GM12878 (cell line): ENCODE measurements around the gene TMEM259. TPM values are rescaled to one million over a fixed set of nuclear protein-coding genes. Genes with fewer than 3 reads are reported as not detected.

Experiments
- CREM ChIP-seq: IDR thresholded peaks from 2 replicates; pipeline ENCODE4 v1.6.1; 2014; ENCODE audit warnings: antibody characterized with exemption, low read depth
- EP300 ChIP-seq, 2 experiments: fragments of 150-350 bp in 1 of 2; IDR thresholded peaks; 2 replicates each; pipeline ENCODE4 v1.6.1; 2011 to 2012; ENCODE audit warnings: low read depth in 2 of 2, low read length in 2 of 2, borderline replicate concordance in 1 of 2, improper control_type of control experiment in 1 of 2, inconsistent platforms in 1 of 2; ENCODE audit not compliant: control insufficient read depth in 1 of 2
- GATAD2B ChIP-seq: fragments of 450-650 bp; conservative IDR thresholded peaks from 2 replicates; pipeline ENCODE4 v1.6.1; 2017; ENCODE audit warnings: low read depth, mild to moderate bottlenecking, moderate library complexity
- JUND ChIP-seq: IDR thresholded peaks from 2 replicates; pipeline ENCODE4 v1.6.1; 2012; ENCODE audit warnings: low read depth, mild to moderate bottlenecking, low read length, improper control_type of control experiment, moderate library complexity
- KDM1A ChIP-seq: fragments of 200-600 bp; sonication (generic); IDR thresholded peaks from 2 replicates; pipeline ENCODE4 v1.6.1; 2016; ENCODE audit warnings: borderline replicate concordance
- MEF2B ChIP-seq: fragments of 450-650 bp; IDR thresholded peaks from 2 replicates; pipeline ENCODE4 v1.6.1; 2018; ENCODE audit warnings: mild to moderate bottlenecking, moderate library complexity; ENCODE audit not compliant: partially characterized antibody, poor library complexity, severe bottlenecking
- MTA2 ChIP-seq: fragments of 450-650 bp; IDR thresholded peaks from 2 replicates; pipeline ENCODE4 v1.6.1; 2016; ENCODE audit warnings: low read depth, mild to moderate bottlenecking, moderate library complexity
- MYC ChIP-seq: IDR thresholded peaks from 2 replicates; pipeline ENCODE4 v1.6.1; 2011; ENCODE audit warnings: mild to moderate bottlenecking, low read length, moderate library complexity, inconsistent platforms; ENCODE audit not compliant: insufficient read depth, insufficient replicate concordance, insufficient read length, severe bottlenecking
- NFYB ChIP-seq: IDR thresholded peaks from 2 replicates; pipeline ENCODE4 v1.6.1; 2011; ENCODE audit warnings: low read depth, mild to moderate bottlenecking, low read length, improper control_type of control experiment, moderate library complexity; ENCODE audit not compliant: insufficient read depth
- RCOR1 ChIP-seq: conservative IDR thresholded peaks from 2 replicates; pipeline ENCODE4 v1.6.1; 2012; ENCODE audit warnings: low read depth, low read length, improper control_type of control experiment
- SMC3 ChIP-seq: IDR thresholded peaks from 2 replicates; pipeline ENCODE4 v1.6.1; 2011; ENCODE audit warnings: low read length, improper control_type of control experiment, borderline replicate concordance
- SP1 ChIP-seq: IDR thresholded peaks from one replicate; pipeline ENCODE4 v1.6.1; 2011; ENCODE audit warnings: low read depth, low read length
- TAF1 ChIP-seq: IDR thresholded peaks from 2 replicates; pipeline ENCODE4 v1.6.1; 2011; ENCODE audit warnings: mild to moderate bottlenecking, low read depth, low read length, borderline replicate concordance
- ZNF207 ChIP-seq: fragments of 450-650 bp; IDR thresholded peaks from 2 replicates; pipeline ENCODE4 v1.6.1; 2014; ENCODE audit warnings: antibody characterized with exemption, mild to moderate bottlenecking, borderline replicate concordance
- ZNF622 ChIP-seq: fragments of 450-650 bp; IDR thresholded peaks from 2 replicates; pipeline ENCODE4 v1.6.1; 2017; ENCODE audit warnings: mild to moderate bottlenecking, inconsistent platforms
- polyA plus RNA-seq, 11 experiments: library from polyadenylated mRNA; depleted of rRNA in 4 of 11; unstranded in 6 of 11; stranded (reverse) in 5 of 11; fragments of >200 nt; fragmentation: Nextera tagmentation in 4 of 11; fragmentation: Illumina TruSeq in 1 of 11; extraction: Ambion mirVana in 4 of 11; extraction: Trizol in 1 of 11; gene quantifications; 1 replicate in 1 of 11; 2 replicates in 10 of 11; pipeline versions ENCODE4 v1.2.1 to v1.2.3, GENCODE V29; 2011 to 2016; ENCODE audit warnings: inconsistent platforms in 2 of 11, missing spikeins in 2 of 11, low read depth in 1 of 11
- total RNA-seq, 4 experiments: library from RNA; depleted of rRNA in 3 of 4; stranded (reverse); fragments of >200 nt in 3 of 4; fragmentation: Illumina TruSeq in 1 of 4; extraction: Trizol in 1 of 4; gene quantifications; 2 replicates each; pipeline versions ENCODE4 v1.2.1 to v1.2.3, GENCODE V29; 2013 to 2021
- TF ChIP-seq, protein P1 (sequence below): fragments of 450-650 bp; IDR thresholded peaks from 2 replicates; pipeline ENCODE4 v1.6.1; 2017; ENCODE audit warnings: borderline replicate concordance
- TF ChIP-seq, protein P2 (sequence below): fragments of 450-650 bp; IDR thresholded peaks from 2 replicates; pipeline ENCODE4 v1.6.1; 2014; ENCODE audit warnings: mild to moderate bottlenecking
- TF ChIP-seq, protein P3 (sequence below): IDR thresholded peaks from 2 replicates; pipeline ENCODE4 v1.6.1; 2012; ENCODE audit warnings: low read depth, low read length, improper control_type of control experiment
- TF ChIP-seq, protein P4 (sequence below), 3 experiments: IDR thresholded peaks in 2 of 3; conservative IDR thresholded peaks in 1 of 3; 2 replicates each; pipeline ENCODE4 v1.5.1; 2011; ENCODE audit warnings: low read depth in 3 of 3, low read length in 3 of 3, mild to moderate bottlenecking in 3 of 3, control low read depth in 2 of 3, moderate library complexity in 2 of 3, inconsistent platforms in 1 of 3, mixed read lengths in 1 of 3; ENCODE audit not compliant: control insufficient read depth in 2 of 3, insufficient read depth in 1 of 3; ENCODE audit errors: extremely low read depth in 1 of 3
- TF ChIP-seq, protein P5 (sequence below): fragments of 450-650 bp; formaldehyde crosslinking; IDR thresholded peaks from 2 replicates; pipeline ENCODE4 v1.5.0; 2022; ENCODE audit warnings: mild to moderate bottlenecking, missing genetic modification characterization

Gene TMEM259
- total and polyA plus RNA-seq, 10 of the 15 experiments (the other 5 are each of a cell fraction or from before 2014, with no cell fraction given) = 0.43 to 184 (median 62.0) TPM

DNA sequence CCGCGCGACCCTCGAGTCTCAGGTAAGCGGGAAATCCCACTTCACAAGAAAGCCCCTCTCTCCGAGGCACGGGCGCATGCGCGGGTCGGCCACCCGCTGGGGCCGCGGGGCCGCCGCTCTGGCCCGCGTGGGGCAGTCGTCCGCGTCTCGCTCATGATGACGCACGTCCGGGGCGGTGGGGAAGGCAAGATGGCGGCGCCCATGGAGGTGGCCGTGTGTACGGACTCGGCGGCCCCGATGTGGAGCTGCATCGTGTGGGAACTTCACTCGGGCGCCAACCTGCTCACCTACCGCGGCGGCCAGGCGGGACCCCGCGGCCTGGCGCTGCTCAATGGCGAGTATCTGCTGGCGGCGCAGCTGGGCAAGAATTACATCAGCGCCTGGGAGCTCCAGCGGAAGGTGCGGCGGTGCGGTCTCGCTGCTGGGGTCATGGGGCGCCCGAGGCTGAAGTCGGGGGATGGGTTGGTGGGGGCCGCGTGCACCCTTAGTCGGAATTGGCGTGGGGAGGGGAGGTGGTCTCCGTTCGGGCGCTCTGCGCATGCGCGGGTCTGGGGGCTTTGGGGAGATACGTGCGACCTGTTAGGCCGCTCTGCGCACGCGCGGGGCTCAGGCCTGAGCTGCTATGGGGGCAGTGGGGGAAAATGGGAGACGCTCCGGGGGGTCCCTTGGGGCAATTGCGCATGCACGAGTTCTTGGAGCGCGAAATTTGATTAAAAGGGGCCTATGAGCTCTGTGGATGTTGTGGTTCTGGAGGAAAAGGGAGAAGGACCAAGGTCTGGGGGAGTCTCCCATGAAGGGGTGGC lies 36.6 kb downstream of the TMEM259 start, which contains the start of gene WDR18 (continued):
- TF ChIP-seq EP300 (IDR thresholded peaks at IDR 0.05; ENCODE audit: borderline replicate concordance in 1 of 2, control insufficient read depth in 1 of 2, low read depth in 2 of 2, low read length in 2 of 2) (no peak), NFYB (no peak), SMC3 (no peak), KDM1A (no peak), JUND (no peak), MTA2 (no peak), MYC (no peak), SP1 (peak; percentile 70), MEF2B (peak; percentile 36), ZNF207 (peak; percentile 94), TAF1 (0 out of 2 replicates have a peak, but pooled peaks have one; percentile 64), CREM (peak; percentile 98), RCOR1 (peak; percentile 93; the same call in 1 of the 2 replicates), GATAD2B (peak; percentile 58), ZNF622 (no peak)
- TF ChIP-seq, protein P1, sequence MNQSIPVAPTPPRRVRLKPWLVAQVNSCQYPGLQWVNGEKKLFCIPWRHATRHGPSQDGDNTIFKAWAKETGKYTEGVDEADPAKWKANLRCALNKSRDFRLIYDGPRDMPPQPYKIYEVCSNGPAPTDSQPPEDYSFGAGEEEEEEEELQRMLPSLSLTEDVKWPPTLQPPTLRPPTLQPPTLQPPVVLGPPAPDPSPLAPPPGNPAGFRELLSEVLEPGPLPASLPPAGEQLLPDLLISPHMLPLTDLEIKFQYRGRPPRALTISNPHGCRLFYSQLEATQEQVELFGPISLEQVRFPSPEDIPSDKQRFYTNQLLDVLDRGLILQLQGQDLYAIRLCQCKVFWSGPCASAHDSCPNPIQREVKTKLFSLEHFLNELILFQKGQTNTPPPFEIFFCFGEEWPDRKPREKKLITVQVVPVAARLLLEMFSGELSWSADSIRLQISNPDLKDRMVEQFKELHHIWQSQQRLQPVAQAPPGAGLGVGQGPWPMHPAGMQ = no peak
- TF ChIP-seq, protein P2, sequence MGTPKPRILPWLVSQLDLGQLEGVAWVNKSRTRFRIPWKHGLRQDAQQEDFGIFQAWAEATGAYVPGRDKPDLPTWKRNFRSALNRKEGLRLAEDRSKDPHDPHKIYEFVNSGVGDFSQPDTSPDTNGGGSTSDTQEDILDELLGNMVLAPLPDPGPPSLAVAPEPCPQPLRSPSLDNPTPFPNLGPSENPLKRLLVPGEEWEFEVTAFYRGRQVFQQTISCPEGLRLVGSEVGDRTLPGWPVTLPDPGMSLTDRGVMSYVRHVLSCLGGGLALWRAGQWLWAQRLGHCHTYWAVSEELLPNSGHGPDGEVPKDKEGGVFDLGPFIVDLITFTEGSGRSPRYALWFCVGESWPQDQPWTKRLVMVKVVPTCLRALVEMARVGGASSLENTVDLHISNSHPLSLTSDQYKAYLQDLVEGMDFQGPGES = no peak
- TF ChIP-seq, protein P3, sequence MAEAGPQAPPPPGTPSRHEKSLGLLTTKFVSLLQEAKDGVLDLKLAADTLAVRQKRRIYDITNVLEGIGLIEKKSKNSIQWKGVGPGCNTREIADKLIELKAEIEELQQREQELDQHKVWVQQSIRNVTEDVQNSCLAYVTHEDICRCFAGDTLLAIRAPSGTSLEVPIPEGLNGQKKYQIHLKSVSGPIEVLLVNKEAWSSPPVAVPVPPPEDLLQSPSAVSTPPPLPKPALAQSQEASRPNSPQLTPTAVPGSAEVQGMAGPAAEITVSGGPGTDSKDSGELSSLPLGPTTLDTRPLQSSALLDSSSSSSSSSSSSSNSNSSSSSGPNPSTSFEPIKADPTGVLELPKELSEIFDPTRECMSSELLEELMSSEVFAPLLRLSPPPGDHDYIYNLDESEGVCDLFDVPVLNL = peak; percentile 79
- TF ChIP-seq, protein P4, sequence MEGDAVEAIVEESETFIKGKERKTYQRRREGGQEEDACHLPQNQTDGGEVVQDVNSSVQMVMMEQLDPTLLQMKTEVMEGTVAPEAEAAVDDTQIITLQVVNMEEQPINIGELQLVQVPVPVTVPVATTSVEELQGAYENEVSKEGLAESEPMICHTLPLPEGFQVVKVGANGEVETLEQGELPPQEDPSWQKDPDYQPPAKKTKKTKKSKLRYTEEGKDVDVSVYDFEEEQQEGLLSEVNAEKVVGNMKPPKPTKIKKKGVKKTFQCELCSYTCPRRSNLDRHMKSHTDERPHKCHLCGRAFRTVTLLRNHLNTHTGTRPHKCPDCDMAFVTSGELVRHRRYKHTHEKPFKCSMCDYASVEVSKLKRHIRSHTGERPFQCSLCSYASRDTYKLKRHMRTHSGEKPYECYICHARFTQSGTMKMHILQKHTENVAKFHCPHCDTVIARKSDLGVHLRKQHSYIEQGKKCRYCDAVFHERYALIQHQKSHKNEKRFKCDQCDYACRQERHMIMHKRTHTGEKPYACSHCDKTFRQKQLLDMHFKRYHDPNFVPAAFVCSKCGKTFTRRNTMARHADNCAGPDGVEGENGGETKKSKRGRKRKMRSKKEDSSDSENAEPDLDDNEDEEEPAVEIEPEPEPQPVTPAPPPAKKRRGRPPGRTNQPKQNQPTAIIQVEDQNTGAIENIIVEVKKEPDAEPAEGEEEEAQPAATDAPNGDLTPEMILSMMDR (IDR thresholded peaks at IDR 0.05 in 2 of 3, conservative IDR thresholded peaks at IDR 0.05 in 1 of 3; ENCODE audit: control insufficient read depth in 2 of 3, extremely low read depth in 1 of 3, insufficient read depth in 1 of 3, low read depth in 3 of 3, low read length in 3 of 3) = peak in 2 of 3 experiments; percentile 8 to 9; a peak in 1 of 6 replicates
- TF ChIP-seq, protein P5, sequence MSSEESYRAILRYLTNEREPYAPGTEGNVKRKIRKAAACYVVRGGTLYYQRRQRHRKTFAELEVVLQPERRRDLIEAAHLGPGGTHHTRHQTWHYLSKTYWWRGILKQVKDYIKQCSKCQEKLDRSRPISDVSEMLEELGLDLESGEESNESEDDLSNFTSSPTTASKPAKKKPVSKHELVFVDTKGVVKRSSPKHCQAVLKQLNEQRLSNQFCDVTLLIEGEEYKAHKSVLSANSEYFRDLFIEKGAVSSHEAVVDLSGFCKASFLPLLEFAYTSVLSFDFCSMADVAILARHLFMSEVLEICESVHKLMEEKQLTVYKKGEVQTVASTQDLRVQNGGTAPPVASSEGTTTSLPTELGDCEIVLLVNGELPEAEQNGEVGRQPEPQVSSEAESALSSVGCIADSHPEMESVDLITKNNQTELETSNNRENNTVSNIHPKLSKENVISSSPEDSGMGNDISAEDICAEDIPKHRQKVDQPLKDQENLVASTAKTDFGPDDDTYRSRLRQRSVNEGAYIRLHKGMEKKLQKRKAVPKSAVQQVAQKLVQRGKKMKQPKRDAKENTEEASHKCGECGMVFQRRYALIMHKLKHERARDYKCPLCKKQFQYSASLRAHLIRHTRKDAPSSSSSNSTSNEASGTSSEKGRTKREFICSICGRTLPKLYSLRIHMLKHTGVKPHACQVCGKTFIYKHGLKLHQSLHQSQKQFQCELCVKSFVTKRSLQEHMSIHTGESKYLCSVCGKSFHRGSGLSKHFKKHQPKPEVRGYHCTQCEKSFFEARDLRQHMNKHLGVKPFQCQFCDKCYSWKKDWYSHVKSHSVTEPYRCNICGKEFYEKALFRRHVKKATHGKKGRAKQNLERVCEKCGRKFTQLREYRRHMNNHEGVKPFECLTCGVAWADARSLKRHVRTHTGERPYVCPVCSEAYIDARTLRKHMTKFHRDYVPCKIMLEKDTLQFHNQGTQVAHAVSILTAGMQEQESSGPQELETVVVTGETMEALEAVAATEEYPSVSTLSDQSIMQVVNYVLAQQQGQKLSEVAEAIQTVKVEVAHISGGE (CRISPR knock-in tag) = no peak
